ENCODE data around the gene ITGB4.

ITGB4 gene

DNA sequence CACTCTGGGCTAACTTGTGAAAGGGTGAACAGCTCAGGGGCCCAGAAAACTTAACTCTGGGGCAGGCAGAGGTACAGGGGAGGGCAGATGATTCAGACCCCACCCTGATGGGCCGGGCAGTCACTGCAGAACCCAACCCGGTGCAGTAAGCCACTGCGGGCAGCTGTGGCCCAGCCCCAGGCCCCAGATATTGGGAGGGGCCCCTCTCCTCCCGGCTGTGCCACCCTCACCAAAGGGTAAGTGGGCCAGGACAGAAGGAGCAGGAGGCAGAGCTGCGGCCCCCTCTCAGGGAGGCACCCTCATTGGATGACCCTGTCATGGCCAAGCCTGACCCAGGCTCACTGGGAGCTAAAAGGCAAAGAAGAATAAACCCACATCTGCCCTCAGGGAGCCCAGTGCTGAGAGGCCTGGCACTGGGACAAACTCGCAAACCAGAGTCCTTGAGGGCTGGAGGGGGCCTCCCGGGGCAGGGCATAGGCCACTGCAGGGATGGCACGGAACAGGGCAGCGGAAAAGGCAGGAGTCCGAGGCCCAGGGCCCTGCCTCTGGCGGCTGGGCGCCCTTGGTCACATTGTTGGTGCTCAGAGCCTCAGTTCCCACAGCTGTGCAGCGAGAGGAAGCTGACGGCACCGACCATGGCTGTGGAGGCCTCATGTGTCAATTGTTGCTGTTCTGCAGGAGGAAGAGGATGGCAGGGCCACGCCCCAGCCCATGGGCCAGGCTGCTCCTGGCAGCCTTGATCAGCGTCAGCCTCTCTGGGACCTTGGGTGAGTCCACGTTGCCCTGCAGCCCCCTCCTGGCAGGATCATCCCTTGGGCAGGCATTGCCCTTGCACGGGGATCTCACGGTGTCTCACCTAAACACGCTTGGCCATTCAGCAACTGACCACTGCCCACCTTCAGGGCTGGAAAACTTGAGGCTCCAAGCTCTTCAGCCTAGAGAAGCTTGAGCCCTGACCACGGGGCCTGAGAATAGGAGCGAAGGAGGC lies 3.1 kb downstream of the ITGB4 start:
- no peak overlapping the region for H3K27ac ChIP-seq

DNA sequence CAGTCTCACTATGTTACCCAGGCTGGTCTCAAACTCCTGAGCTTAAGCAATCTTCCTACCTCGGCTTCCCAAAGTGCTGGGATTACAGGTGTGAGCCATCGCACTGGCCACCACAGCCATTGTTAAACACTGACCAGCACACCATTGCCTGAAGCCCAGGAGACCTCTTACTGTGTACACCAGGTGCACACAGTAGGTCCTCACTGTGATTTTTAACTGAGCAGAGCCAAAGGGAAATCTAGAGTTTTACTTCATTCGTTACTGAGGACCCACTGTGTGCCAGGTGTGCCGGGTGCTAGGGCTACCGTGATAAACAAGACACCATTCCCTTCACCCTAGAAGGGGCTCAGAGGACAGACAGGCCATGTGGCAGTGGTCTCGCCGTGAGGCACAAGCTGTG lies 4.2 kb downstream of the ITGB4 start:
- Histone ChIP-seq H3K27me3 (ENCODE audit: control insufficient read depth, insufficient read depth, low read length) (no peaks in the 10 kb centered on the region), H3K4me3 (ENCODE audit: low read depth, low read length) (no peak overlapping the region), H3K4me2 (ENCODE audit: low read length) (no peak overlapping the region), H3K27ac (no peak overlapping the region), H3K79me2 (no peaks in the 10 kb centered on the region), H2AFZ (no peak overlapping the region), H3K36me3 (ENCODE audit: control insufficient read depth, insufficient read depth, low read length) (no peaks in the 10 kb centered on the region), H3K9ac (no peak overlapping the region), H3K9me3 (ENCODE audit: control insufficient read depth, low read length) (no peaks in the 10 kb centered on the region), H3K4me1 (no peaks in the 10 kb centered on the region)
- TF ChIP-seq, protein P1, sequence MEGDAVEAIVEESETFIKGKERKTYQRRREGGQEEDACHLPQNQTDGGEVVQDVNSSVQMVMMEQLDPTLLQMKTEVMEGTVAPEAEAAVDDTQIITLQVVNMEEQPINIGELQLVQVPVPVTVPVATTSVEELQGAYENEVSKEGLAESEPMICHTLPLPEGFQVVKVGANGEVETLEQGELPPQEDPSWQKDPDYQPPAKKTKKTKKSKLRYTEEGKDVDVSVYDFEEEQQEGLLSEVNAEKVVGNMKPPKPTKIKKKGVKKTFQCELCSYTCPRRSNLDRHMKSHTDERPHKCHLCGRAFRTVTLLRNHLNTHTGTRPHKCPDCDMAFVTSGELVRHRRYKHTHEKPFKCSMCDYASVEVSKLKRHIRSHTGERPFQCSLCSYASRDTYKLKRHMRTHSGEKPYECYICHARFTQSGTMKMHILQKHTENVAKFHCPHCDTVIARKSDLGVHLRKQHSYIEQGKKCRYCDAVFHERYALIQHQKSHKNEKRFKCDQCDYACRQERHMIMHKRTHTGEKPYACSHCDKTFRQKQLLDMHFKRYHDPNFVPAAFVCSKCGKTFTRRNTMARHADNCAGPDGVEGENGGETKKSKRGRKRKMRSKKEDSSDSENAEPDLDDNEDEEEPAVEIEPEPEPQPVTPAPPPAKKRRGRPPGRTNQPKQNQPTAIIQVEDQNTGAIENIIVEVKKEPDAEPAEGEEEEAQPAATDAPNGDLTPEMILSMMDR (IDR thresholded peaks at IDR 0.05): no peak

More for the DNA sequence above, 3.1 kb downstream of the ITGB4 start:
- H3K4me3 ChIP-seq (ENCODE audit: low read depth, low read length): no peak overlapping the region
- H3K4me1 ChIP-seq: no peaks in the 10 kb centered on the region
- no peaks in the 10 kb centered on the region for H3K9me3 ChIP-seq (ENCODE audit: control insufficient read depth, low read length)
- no peak overlapping the region for H3K9ac ChIP-seq
- H2AFZ ChIP-seq: no peak overlapping the region
- no peaks in the 10 kb centered on the region for H3K79me2 ChIP-seq
- H3K27me3 ChIP-seq (ENCODE audit: control insufficient read depth, insufficient read depth, low read length): no peaks in the 10 kb centered on the region
- no peaks in the 10 kb centered on the region for H3K36me3 ChIP-seq (ENCODE audit: control insufficient read depth, insufficient read depth, low read length)
- TF ChIP-seq, protein P1 (IDR thresholded peaks at IDR 0.05): no peak
- H3K4me2 ChIP-seq (ENCODE audit: low read length): no peak overlapping the region

DNA sequence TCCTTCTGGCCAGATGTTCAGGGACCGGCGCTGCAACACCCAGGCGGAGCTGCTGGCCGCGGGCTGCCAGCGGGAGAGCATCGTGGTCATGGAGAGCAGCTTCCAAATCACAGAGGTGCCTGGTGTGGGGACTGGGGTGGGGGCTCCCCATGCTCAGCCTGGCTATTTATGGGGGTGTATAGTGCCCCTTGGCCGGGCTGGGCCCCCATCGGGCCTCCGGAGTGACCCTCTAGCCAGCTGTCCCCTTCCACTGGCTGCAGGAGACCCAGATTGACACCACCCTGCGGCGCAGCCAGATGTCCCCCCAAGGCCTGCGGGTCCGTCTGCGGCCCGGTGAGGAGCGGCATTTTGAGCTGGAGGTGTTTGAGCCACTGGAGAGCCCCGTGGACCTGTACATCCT lies 6.1 kb downstream of the ITGB4 start:
- Histone ChIP-seq H3K36me3 (ENCODE audit: control insufficient read depth, insufficient read depth, low read length) (no peaks in the 10 kb centered on the region), H3K27me3 (ENCODE audit: control insufficient read depth, insufficient read depth, low read length) (no peaks in the 10 kb centered on the region), H3K9me3 (ENCODE audit: control insufficient read depth, low read length) (no peaks in the 10 kb centered on the region), H3K79me2 (no peaks in the 10 kb centered on the region), H3K4me2 (ENCODE audit: low read length) (no peak overlapping the region), H3K4me3 (ENCODE audit: low read depth, low read length) (no peak overlapping the region), H2AFZ (no peak overlapping the region), H3K4me1 (no peaks in the 10 kb centered on the region), H3K9ac (no peak overlapping the region), H3K27ac (no peak overlapping the region)
- TF ChIP-seq, protein P1 (IDR thresholded peaks at IDR 0.05): no peak

DNA sequence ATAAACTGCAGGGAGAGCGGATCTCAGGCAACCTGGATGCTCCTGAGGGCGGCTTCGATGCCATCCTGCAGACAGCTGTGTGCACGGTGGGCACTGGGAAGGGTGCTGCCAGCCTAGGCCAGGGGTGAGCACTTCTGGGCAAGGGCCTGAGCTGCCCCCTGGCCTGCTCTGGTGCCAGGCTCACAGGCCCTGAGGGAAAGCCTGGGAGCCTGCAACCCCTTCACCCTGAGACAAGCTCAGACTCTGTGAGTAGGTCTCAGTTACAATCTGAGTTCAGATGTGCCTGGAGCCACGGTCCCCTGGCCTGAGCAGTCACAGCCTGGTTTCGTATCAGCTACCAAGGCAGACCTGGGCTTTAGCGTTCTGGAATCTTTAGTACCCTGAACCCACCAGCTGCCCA lies 8.1 kb downstream of the ITGB4 start:
- no peaks in the 10 kb centered on the region for H3K9me3 ChIP-seq (ENCODE audit: control insufficient read depth, low read length)
- no peak overlapping the region for H3K9ac ChIP-seq
- H3K36me3 ChIP-seq (ENCODE audit: control insufficient read depth, insufficient read depth, low read length): no peaks in the 10 kb centered on the region
- no peaks in the 10 kb centered on the region for H3K27me3 ChIP-seq (ENCODE audit: control insufficient read depth, insufficient read depth, low read length)
- H3K4me1 ChIP-seq: no peaks in the 10 kb centered on the region
- TF ChIP-seq, protein P1 (IDR thresholded peaks at IDR 0.05): no peak
- no peak overlapping the region for H3K4me2 ChIP-seq (ENCODE audit: low read length)
- no peaks in the 10 kb centered on the region for H3K79me2 ChIP-seq
- H2AFZ ChIP-seq: no peak overlapping the region
- H3K4me3 ChIP-seq (ENCODE audit: low read depth, low read length): no peak overlapping the region
- H3K27ac ChIP-seq: no peak overlapping the region
